ENCODE results near the gene SYNE2.

Gene SYNE2

GRCh38 chr14:63922696-63923421, 70.1 kb downstream of the SYNE2 start:
- H3K27ac ChIP-seq (ENCODE audit: insufficient read depth, low read length, poor library complexity, severe bottlenecking), result no peak overlapping the region
- H3K4me3 ChIP-seq (ENCODE audit: insufficient read depth, low read depth, low read length, poor library complexity, severe bottlenecking), result no peak overlapping the region
- no peaks in the 10 kb centered on the region for H3K4me1 ChIP-seq (ENCODE audit: control insufficient read depth, insufficient read depth, low read length, poor library complexity, severe bottlenecking)
- no peaks in the 10 kb centered on the region for H3K27me3 ChIP-seq (replicated peaks; ENCODE audit: control insufficient read depth, insufficient read depth, low read length, poor library complexity, severe bottlenecking)
- peaks cover 4% of the 10 kb centered on the region for H3K36me3 ChIP-seq (ENCODE audit: control insufficient read depth, insufficient read depth, low read length)
- DNase-seq, result no peak
- no peaks in the 10 kb centered on the region for H3K9me3 ChIP-seq (ENCODE audit: control insufficient read depth, low read length)

GRCh38 chr14:63923422-63923752, 70.6 kb downstream of the SYNE2 start:
- H3K27me3 ChIP-seq (replicated peaks; ENCODE audit: control insufficient read depth, insufficient read depth, low read length, poor library complexity, severe bottlenecking), result no peaks in the 10 kb centered on the region
- H3K36me3 ChIP-seq (ENCODE audit: control insufficient read depth, insufficient read depth, low read length), result peaks cover 4% of the 10 kb centered on the region
- no peak overlapping the region for H3K27ac ChIP-seq (ENCODE audit: insufficient read depth, low read length, poor library complexity, severe bottlenecking)
- H3K4me3 ChIP-seq (ENCODE audit: insufficient read depth, low read depth, low read length, poor library complexity, severe bottlenecking), result no peak overlapping the region
- no peak for DNase-seq
- no peaks in the 10 kb centered on the region for H3K9me3 ChIP-seq (ENCODE audit: control insufficient read depth, low read length)
- no peaks in the 10 kb centered on the region for H3K4me1 ChIP-seq (ENCODE audit: control insufficient read depth, insufficient read depth, low read length, poor library complexity, severe bottlenecking)

GRCh38 chr14:63924375-63924774, 71.6 kb downstream of the SYNE2 start:
- H3K4me1 ChIP-seq (ENCODE audit: control insufficient read depth, insufficient read depth, low read length, poor library complexity, severe bottlenecking), result no peaks in the 10 kb centered on the region
- peaks cover 4% of the 10 kb centered on the region for H3K36me3 ChIP-seq (ENCODE audit: control insufficient read depth, insufficient read depth, low read length)
- H3K27me3 ChIP-seq (replicated peaks; ENCODE audit: control insufficient read depth, insufficient read depth, low read length, poor library complexity, severe bottlenecking), result no peaks in the 10 kb centered on the region
- H3K4me3 ChIP-seq (ENCODE audit: insufficient read depth, low read depth, low read length, poor library complexity, severe bottlenecking), result no peak overlapping the region
- no peaks in the 10 kb centered on the region for H3K9me3 ChIP-seq (ENCODE audit: control insufficient read depth, low read length)
- DNase-seq, result no peak
- H3K27ac ChIP-seq (ENCODE audit: insufficient read depth, low read length, poor library complexity, severe bottlenecking), result no peak overlapping the region

GRCh38 chr14:63926641-63927040, 73.8 kb downstream of the SYNE2 start:
- Histone ChIP-seq H3K36me3 (ENCODE audit: control insufficient read depth, insufficient read depth, low read length) (peaks cover 4% of the 10 kb centered on the region), H3K9me3 (ENCODE audit: control insufficient read depth, low read length) (no peaks in the 10 kb centered on the region), H3K4me1 (ENCODE audit: control insufficient read depth, insufficient read depth, low read length, poor library complexity, severe bottlenecking) (no peaks in the 10 kb centered on the region), H3K4me3 (ENCODE audit: insufficient read depth, low read depth, low read length, poor library complexity, severe bottlenecking) (no peak overlapping the region), H3K27me3 (replicated peaks; ENCODE audit: control insufficient read depth, insufficient read depth, low read length, poor library complexity, severe bottlenecking) (no peaks in the 10 kb centered on the region), H3K27ac (ENCODE audit: insufficient read depth, low read length, poor library complexity, severe bottlenecking) (no peak overlapping the region)
- no peak for DNase-seq

GRCh38 chr14:63928744-63929174, 76.0 kb downstream of the SYNE2 start:
- H3K27ac ChIP-seq (ENCODE audit: insufficient read depth, low read length, poor library complexity, severe bottlenecking), result no peak overlapping the region
- no peaks in the 10 kb centered on the region for H3K27me3 ChIP-seq (replicated peaks; ENCODE audit: control insufficient read depth, insufficient read depth, low read length, poor library complexity, severe bottlenecking)
- H3K4me1 ChIP-seq (ENCODE audit: control insufficient read depth, insufficient read depth, low read length, poor library complexity, severe bottlenecking), result peaks cover 4% of the 10 kb centered on the region
- no peaks in the 10 kb centered on the region for H3K36me3 ChIP-seq (ENCODE audit: control insufficient read depth, insufficient read depth, low read length)
- H3K9me3 ChIP-seq (ENCODE audit: control insufficient read depth, low read length), result no peaks in the 10 kb centered on the region
- no peak for DNase-seq
- H3K4me3 ChIP-seq (ENCODE audit: insufficient read depth, low read depth, low read length, poor library complexity, severe bottlenecking), result no peak overlapping the region

GRCh38 chr14:63933110-63933509, 80.3 kb downstream of the SYNE2 start:
- Histone ChIP-seq H3K9me3 (ENCODE audit: control insufficient read depth, low read length) (no peaks in the 10 kb centered on the region), H3K4me1 (ENCODE audit: control insufficient read depth, insufficient read depth, low read length, poor library complexity, severe bottlenecking) (peaks cover 17% of the 10 kb centered on the region), H3K36me3 (ENCODE audit: control insufficient read depth, insufficient read depth, low read length) (no peaks in the 10 kb centered on the region), H3K4me3 (ENCODE audit: insufficient read depth, low read depth, low read length, poor library complexity, severe bottlenecking) (peak overlapping the region; percentile 6), H3K27ac (ENCODE audit: insufficient read depth, low read length, poor library complexity, severe bottlenecking) (peak overlapping the region; percentile 2), H3K27me3 (replicated peaks; ENCODE audit: control insufficient read depth, insufficient read depth, low read length, poor library complexity, severe bottlenecking) (no peaks in the 10 kb centered on the region)
- no peak for DNase-seq

GRCh38 chr14:63933711-63934110, 80.9 kb downstream of the SYNE2 start:
- no peak for DNase-seq
- H3K36me3 ChIP-seq (ENCODE audit: control insufficient read depth, insufficient read depth, low read length), result no peaks in the 10 kb centered on the region
- H3K9me3 ChIP-seq (ENCODE audit: control insufficient read depth, low read length), result no peaks in the 10 kb centered on the region
- no peak overlapping the region for H3K27ac ChIP-seq (ENCODE audit: insufficient read depth, low read length, poor library complexity, severe bottlenecking)
- H3K4me1 ChIP-seq (ENCODE audit: control insufficient read depth, insufficient read depth, low read length, poor library complexity, severe bottlenecking), result peaks cover 22% of the 10 kb centered on the region
- no peaks in the 10 kb centered on the region for H3K27me3 ChIP-seq (replicated peaks; ENCODE audit: control insufficient read depth, insufficient read depth, low read length, poor library complexity, severe bottlenecking)
- no peak overlapping the region for H3K4me3 ChIP-seq (ENCODE audit: insufficient read depth, low read depth, low read length, poor library complexity, severe bottlenecking)

GRCh38 chr14:63938198-63939005, 85.6 kb downstream of the SYNE2 start:
- no peak overlapping the region for H3K4me3 ChIP-seq (ENCODE audit: insufficient read depth, low read depth, low read length, poor library complexity, severe bottlenecking)
- H3K4me1 ChIP-seq (ENCODE audit: control insufficient read depth, insufficient read depth, low read length, poor library complexity, severe bottlenecking), result peaks cover 23% of the 10 kb centered on the region
- H3K9me3 ChIP-seq (ENCODE audit: control insufficient read depth, low read length), result no peaks in the 10 kb centered on the region
- DNase-seq, result no peak
- H3K27me3 ChIP-seq (replicated peaks; ENCODE audit: control insufficient read depth, insufficient read depth, low read length, poor library complexity, severe bottlenecking), result no peaks in the 10 kb centered on the region
- H3K36me3 ChIP-seq (ENCODE audit: control insufficient read depth, insufficient read depth, low read length), result no peaks in the 10 kb centered on the region
- H3K27ac ChIP-seq (ENCODE audit: insufficient read depth, low read length, poor library complexity, severe bottlenecking), result no peak overlapping the region

- no peak for DNase-seq
- Histone ChIP-seq H3K27me3 (replicated peaks; ENCODE audit: control insufficient read depth, insufficient read depth, low read length, poor library complexity, severe bottlenecking) (no peaks in the 10 kb centered on the region), H3K9me3 (ENCODE audit: control insufficient read depth, low read length) (no peaks in the 10 kb centered on the region), H3K27ac (ENCODE audit: insufficient read depth, low read length, poor library complexity, severe bottlenecking) (no peak overlapping the region), H3K4me3 (ENCODE audit: insufficient read depth, low read depth, low read length, poor library complexity, severe bottlenecking) (no peak overlapping the region), H3K4me1 (ENCODE audit: control insufficient read depth, insufficient read depth, low read length, poor library complexity, severe bottlenecking) (peaks cover 23% of the 10 kb centered on the region), H3K36me3 (ENCODE audit: control insufficient read depth, insufficient read depth, low read length) (no peaks in the 10 kb centered on the region)
These were observed 86.1 kb downstream of the SYNE2 start for GRCh38 chr14:63939006-63939270.

- H3K4me3 ChIP-seq (ENCODE audit: insufficient read depth, low read depth, low read length, poor library complexity, severe bottlenecking), result no peak overlapping the region
- no peaks in the 10 kb centered on the region for H3K36me3 ChIP-seq (ENCODE audit: control insufficient read depth, insufficient read depth, low read length)
- H3K27ac ChIP-seq (ENCODE audit: insufficient read depth, low read length, poor library complexity, severe bottlenecking), result peak overlapping the region; percentile 19
- H3K27me3 ChIP-seq (replicated peaks; ENCODE audit: control insufficient read depth, insufficient read depth, low read length, poor library complexity, severe bottlenecking), result no peaks in the 10 kb centered on the region
- no peaks in the 10 kb centered on the region for H3K9me3 ChIP-seq (ENCODE audit: control insufficient read depth, low read length)
- no peak for DNase-seq
- H3K4me1 ChIP-seq (ENCODE audit: control insufficient read depth, insufficient read depth, low read length, poor library complexity, severe bottlenecking), result peaks cover 23% of the 10 kb centered on the region
These were observed 87.6 kb downstream of the SYNE2 start for GRCh38 chr14:63940387-63940786.

Data from effector memory CD4-positive, alpha-beta T cell (primary cell).